Fibroblast of villous mesenchyme (primary cell): ENCODE measurements around the gene SHOX. TPM values are rescaled to one million over a fixed set of nuclear protein-coding genes. Genes with fewer than 3 reads are reported as not detected.

Source experiments
- DNase-seq: peaks from one replicate; pipeline ENCODE4 v3.0.0-alpha.2; 2010; ENCODE audit warnings: low read depth
- H3K4me3 ChIP-seq: 2 replicates; pipeline ENCODE4 v1.5.1; 2011; ENCODE audit warnings: low read depth, mild to moderate bottlenecking, low read length
- total RNA-seq: library from RNA; depleted of rRNA; stranded (reverse); fragments of >200 nt; gene quantifications from 2 replicates; pipeline ENCODE4 v1.2.3, GENCODE V29; 2012
- TF ChIP-seq, protein P1 (sequence below): IDR thresholded peaks from 2 replicates; pipeline ENCODE4 v1.5.1; 2012; ENCODE audit warnings: low read depth, mild to moderate bottlenecking, low read length; ENCODE audit not compliant: insufficient read depth

The SHOX gene
- total RNA-seq, 1 donor, result not detected

DNA sequence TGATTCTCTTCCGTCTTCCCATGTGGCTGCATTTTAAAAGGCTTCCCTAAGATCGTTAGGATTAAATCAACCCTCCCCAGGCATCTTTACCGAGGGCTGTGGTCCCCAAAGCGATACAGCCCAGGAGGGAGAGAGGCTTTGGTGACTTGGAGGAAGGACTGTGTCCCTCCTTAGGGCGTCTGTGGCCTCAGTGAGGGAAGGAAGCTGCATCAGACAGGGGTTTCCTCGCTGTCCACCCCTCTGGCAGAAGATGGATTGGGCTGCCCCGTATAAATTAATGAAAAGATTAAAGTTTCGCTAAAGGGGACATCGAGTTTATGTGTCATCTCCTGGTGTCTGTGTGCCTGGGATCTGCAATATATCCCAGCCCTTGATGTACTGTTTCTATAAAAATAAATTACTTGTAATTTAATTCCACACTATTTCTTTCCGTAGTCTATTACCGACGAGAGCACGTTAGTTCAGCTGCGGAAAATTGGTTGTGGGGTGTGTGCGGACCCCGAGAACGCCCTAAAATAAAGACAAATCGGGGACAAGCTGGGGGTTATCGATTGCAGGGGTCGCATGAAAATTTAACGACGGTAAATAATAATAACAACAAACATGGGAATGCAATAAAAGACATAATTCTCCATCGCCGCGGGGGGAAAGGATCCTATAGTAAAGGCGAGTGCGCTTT lies 6.5 kb downstream of the SHOX start:
- TF ChIP-seq, protein P1, sequence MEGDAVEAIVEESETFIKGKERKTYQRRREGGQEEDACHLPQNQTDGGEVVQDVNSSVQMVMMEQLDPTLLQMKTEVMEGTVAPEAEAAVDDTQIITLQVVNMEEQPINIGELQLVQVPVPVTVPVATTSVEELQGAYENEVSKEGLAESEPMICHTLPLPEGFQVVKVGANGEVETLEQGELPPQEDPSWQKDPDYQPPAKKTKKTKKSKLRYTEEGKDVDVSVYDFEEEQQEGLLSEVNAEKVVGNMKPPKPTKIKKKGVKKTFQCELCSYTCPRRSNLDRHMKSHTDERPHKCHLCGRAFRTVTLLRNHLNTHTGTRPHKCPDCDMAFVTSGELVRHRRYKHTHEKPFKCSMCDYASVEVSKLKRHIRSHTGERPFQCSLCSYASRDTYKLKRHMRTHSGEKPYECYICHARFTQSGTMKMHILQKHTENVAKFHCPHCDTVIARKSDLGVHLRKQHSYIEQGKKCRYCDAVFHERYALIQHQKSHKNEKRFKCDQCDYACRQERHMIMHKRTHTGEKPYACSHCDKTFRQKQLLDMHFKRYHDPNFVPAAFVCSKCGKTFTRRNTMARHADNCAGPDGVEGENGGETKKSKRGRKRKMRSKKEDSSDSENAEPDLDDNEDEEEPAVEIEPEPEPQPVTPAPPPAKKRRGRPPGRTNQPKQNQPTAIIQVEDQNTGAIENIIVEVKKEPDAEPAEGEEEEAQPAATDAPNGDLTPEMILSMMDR, result no peak
- H3K4me3 ChIP-seq, result no peak overlapping the region
- DNase-seq, result no peak

DNA sequence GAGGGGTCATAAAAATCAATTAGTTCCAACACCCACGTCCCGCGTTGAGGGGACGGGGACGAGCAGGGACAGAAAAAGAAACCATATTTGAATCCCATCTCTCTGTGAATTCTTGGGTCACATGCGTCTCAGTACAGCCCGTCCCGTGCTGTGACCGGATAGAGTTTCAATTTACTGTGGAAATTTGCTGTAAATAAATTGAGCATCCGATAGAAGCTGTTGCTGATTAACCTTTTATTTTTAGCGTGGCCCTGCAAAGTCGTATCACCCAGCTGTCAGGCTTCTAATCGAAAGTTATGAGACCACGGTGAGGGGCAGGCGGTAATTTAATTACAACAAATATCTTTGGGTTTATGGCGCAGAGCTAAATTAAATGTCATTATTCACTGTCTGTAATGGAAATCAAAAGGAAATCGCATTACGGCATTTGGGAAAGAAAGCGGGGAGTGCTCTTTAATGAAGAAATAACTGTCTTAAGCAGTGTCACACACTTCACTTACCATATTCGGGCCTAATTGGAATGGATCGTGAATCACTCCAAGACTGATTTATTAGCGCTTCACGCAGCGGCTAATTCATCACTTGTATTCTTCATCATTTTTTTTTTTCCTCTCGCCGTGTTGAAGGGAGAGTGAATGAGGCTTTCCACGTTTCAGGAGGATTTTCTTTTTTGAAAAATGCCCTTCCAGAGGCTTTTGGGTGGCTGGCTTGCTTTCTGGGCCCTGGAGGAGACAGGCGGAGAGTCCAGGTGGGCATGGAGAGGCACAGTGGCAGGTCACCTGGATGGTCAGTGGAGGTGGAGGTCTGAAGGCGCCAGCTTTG lies 7.3 kb downstream of the SHOX start:
- no peak for DNase-seq
- TF ChIP-seq, protein P1, result no peak
- no peak overlapping the region for H3K4me3 ChIP-seq

DNA sequence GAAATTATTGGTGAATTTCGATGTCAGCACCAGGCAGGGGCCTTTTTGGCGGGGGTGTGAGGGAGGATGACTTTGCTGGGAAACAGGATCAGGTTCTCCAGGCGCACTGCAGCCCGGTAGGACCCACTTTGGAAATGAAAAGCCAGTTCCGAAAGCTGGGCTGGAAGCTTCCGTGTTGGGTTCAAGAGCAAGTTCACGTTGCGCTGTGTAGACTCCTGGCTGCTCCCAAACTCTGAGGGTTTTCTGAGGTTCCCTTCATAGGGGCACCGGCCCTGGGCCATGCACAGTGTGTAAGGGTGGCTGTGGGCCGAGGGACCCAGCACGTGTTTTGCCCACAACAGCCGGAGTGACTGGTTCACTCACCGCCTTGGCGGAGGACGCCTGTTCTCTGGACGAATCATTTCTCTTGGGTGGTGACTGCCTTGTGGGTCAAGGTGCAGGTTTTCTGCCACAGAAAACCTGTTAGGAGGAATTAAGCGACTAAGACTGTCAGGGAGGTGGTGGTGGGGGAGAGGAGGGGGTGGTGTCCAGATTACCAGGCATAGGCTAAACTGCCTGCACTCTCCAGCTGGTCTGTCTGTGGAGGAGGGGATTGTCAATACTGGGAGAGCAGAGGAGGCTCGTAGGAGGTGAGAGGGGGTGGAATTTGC lies 8.0 kb downstream of the SHOX start:
- TF ChIP-seq, protein P1, result no peak
- H3K4me3 ChIP-seq, result no peak overlapping the region

DNA sequence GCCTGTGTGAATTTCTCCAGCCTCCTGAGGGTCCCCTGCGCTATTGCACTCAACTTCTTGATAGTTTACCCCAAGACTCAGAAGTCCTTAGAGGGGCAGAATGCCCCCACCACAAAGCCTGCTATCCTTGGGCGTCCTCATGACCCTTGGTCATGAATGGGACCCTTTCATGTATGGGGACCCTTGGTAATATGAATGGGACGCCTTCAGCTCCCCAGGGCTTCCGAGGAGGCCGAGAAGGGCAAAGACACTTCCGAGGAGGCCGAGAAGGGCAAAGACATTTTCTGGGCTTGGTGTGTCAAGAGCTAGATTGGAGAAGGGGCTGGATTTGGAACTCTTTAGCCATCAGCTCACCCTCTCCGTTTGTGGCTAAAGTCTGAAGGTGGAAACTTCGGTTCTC lies 8.6 kb downstream of the SHOX start:
- no peak overlapping the region for H3K4me3 ChIP-seq
- TF ChIP-seq, protein P1, result no peak
- no peak for DNase-seq

More for the DNA sequence above, 8.0 kb downstream of the SHOX start:
- no peak for DNase-seq

DNA sequence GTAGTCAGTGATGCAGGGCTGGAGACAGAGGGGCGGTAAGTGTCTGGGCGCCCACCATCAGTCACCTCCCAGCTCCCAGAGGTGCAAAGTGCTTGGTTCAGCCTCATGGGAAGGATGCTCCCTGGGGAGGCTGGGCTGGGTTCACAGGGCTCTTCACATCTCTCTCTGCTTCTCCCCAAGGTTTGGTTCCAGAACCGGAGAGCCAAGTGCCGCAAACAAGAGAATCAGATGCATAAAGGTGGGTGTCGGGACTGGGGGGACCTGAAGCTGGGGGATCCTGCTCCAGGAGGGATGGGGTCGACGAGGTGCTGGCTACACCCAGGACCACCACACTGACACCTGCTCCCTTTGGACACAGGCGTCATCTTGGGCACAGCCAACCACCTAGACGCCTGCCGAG lies 10.1 kb downstream of the SHOX start:
- TF ChIP-seq, protein P1, result no peak
- DNase-seq, result no peak
- H3K4me3 ChIP-seq, result no peak overlapping the region

DNA sequence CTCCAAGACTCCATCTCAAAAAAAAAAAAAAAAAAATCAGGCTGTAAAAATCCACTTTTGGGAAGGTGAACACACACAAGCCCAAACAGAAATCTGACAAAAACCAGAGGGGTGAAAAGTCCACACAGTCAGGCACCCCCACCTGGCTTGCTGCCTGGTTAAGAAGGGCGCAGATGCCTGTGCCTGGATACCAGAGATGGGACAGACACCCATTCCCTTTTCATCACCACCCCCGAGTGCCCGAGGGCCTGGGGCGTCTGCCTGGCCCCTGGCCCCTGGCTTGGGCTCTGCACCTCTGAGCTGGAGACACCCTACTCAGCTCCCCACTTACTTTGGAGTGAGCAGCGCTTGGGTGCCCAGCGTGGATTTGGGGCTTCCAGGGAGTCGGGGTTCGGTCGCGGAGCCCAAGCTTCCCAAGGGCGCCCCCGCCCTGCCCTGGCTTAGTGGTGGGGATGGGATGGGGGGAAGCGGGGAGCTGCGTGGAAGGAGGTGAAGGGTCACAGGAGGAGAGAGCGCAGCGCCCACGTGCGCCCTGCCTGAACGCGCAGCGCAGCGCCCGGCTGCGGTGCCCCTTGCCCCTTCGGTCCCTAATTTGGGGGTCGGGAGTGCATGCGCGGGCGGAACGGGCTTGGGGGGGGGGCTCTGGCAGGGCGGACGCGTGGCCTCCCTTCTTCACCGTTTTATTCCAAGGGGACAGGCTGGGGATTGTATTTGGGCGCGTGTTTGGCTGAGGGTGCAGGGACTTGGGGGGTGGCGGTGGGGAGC lies 11.3 kb downstream of the SHOX start:
- no peak for DNase-seq
- TF ChIP-seq, protein P1, result no peak
- no peak overlapping the region for H3K4me3 ChIP-seq
